ENCODE measurements around the gene MB21D2. TPM values are rescaled to one million over a fixed set of nuclear protein-coding genes. Genes with fewer than 3 reads are reported as not detected.

The MB21D2 gene
- total RNA-seq, 4 donors from 2014 or later: 3.5 to 18.2 (median 5.2) TPM

DNA sequence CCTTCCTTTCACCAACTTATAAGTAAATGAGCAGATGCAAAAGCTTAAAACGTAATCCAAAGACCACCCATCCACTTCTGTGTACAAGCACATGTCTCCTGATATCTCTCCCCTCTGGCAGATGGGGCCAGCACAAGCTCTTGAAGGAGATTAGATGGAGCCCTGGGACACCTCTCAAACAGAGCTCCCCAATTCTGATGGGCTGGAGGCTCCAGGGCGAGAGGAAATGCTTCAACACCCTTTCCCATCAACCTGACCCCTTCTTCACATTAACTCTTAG is 73.2 kb downstream of the MB21D2 start:
- ATAC-seq (ENCODE audit: low FRiP score): no peak
- TF ChIP-seq, protein P1, sequence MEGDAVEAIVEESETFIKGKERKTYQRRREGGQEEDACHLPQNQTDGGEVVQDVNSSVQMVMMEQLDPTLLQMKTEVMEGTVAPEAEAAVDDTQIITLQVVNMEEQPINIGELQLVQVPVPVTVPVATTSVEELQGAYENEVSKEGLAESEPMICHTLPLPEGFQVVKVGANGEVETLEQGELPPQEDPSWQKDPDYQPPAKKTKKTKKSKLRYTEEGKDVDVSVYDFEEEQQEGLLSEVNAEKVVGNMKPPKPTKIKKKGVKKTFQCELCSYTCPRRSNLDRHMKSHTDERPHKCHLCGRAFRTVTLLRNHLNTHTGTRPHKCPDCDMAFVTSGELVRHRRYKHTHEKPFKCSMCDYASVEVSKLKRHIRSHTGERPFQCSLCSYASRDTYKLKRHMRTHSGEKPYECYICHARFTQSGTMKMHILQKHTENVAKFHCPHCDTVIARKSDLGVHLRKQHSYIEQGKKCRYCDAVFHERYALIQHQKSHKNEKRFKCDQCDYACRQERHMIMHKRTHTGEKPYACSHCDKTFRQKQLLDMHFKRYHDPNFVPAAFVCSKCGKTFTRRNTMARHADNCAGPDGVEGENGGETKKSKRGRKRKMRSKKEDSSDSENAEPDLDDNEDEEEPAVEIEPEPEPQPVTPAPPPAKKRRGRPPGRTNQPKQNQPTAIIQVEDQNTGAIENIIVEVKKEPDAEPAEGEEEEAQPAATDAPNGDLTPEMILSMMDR (IDR thresholded peaks at IDR 0.05): no peak

DNA sequence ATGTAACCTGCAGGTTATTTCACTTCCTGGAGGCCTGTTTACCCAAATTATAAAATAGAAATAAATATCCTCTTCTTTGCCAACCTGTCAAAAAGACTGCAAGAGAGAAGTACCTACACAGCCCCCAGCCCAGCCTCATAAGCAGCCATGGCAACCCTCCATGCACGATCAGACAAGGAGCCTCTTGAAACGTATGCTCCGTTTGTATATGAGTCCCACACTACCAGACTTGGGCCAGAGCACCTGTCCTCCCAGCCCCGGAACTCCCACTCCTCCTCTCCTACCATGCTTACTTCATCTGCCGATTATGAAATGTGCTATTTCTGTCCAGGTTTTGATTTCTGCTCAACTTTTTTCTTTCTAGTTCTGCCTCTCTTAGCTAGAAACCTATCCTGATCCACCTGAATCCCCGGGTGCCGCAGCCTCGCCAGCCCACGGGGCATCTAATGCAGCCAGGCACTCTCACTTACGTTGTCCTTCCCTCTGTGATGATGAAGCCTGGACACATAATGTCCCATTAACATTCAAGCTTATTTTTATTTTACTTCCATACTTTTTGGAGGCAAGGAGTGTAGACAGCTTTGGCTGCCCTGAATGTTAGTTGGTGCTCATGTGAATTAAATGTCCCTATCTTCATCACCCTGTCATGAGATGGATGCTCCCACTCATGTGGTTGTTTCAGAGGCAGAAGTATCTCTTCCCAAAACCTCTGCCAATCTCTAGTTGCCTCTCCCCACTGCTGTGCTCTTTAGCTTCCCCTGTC is 73.8 kb downstream of the MB21D2 start:
- DNase-seq (ENCODE audit: low spot score) (no peak), ATAC-seq (ENCODE audit: low FRiP score) (peak; percentile 77)
- TF ChIP-seq, protein P1 (IDR thresholded peaks at IDR 0.05): no peak

More for the DNA sequence above, 73.2 kb downstream of the MB21D2 start:
- no peak for DNase-seq (ENCODE audit: low spot score)

DNA sequence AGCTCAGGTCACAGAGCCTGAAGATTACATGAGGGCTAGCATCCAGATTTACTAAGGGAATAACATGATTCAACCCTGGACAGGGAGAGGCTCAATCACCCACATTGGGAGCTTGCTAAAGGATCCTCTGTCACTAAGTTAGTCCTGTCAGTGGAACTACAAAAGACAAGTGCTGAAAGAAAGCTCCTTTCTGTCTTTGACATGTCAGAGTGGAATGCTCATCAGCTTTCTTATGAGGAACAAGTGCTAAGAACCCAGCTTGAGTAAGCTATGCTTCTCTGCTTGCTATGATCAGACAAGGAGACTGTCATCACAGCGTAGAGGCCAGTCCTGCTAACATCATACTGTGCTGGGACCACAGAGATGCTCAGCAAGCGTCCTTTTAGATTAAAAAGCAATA is 74.5 kb downstream of the MB21D2 start:
- ATAC-seq (ENCODE audit: low FRiP score) (no peak), DNase-seq (ENCODE audit: low spot score) (no peak)
- TF ChIP-seq, protein P1 (IDR thresholded peaks at IDR 0.05): no peak

DNA sequence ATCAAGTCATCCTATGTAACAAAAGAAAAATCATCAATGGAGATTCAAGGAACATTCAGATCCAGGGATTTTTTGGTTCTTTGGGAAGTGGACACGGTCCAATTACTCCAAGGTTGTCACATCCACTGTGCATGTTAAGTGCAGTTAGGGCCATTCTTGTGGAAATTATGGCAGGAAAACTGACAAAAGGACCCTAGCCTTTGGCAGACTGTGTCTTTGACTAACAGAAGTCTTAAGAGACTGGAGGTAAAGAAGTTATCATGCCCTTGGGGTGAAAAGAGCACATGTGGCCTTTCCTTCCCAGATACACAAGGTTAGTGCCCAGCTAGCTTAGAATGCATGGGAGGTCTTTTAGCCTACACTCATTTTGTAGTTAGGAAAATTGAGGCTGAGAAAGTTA is 74.9 kb downstream of the MB21D2 start:
- TF ChIP-seq, protein P1 (IDR thresholded peaks at IDR 0.05): no peak
- ATAC-seq (ENCODE audit: low FRiP score) (no peak), DNase-seq (ENCODE audit: low spot score) (no peak)

DNA sequence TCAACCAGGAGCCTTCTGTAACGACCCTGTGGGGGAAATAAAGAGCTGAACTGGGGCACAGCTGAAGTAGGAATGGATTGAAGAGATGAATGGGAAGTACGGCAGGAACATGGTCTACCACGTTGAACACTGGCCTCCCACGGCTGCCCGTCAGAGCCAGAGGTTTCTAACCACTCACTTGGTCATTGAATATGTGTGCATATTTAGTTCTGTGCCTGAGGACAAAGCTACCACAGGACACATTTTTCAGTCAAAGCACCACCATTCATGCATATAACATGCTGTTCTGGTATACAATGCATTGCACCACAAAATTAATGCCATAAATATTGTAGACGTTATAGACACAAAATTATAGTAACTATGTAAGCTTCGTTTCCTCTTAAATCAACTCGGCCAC is 75.5 kb downstream of the MB21D2 start:
- no peak for DNase-seq (ENCODE audit: low spot score)
- no peak for ATAC-seq (ENCODE audit: low FRiP score)
- TF ChIP-seq, protein P1 (IDR thresholded peaks at IDR 0.05): no peak

DNA sequence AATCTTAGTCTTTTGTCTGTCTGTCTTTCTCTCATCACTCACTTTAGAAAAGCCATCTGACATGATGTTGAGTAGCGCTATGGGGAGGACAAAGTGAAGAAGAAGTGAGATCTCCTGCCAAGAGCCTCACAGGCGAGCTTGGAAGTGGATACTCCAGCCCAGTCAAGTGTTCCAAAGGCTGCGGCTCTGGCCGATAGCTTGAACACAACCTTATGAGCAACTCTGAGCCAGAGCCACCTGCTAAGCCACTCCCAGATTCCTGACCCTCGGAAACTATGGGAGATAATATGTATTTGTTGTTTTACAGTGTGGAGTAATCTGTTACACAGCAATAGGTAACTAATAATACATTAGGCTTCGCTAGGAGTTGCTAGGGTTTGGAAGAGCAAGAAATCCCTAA is 76.2 kb downstream of the MB21D2 start:
- TF ChIP-seq, protein P1 (IDR thresholded peaks at IDR 0.05): no peak
- DNase-seq (ENCODE audit: low spot score) (no peak), ATAC-seq (ENCODE audit: low FRiP score) (no peak)

DNA sequence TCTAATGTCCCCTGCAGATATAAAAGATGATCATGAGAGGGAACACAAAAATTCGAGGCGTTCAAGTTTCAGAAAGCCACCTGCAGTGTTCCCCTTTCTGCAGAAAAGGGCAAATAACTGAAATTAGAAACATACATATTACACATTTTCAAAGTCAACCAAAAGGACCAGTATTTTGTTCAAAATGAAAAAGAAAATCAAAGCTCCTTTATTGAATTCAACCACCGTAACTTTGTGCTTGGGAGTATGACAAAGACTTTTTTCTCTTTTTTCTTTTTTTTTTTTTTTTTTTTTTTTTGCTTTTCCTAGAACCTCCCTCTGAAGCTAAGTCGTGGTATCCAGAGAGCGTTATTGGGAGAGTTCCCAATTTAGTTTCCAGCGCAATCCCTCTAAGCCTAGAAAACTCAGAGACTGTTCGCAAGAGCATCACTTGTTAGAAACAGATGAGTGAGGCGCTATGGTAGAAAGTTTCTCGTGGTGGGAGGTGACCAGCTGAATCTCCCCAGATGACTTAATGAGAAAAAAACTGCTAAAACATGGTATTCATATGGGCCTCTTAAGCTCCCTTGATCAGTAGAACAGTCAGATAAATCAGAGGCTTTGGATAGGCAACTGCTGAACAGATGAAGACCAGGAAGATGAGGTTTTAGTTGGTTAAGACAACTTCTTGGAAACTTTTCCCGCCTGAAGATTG is 77.4 kb downstream of the MB21D2 start:
- no peak for ATAC-seq (ENCODE audit: low FRiP score)
- TF ChIP-seq, protein P1 (IDR thresholded peaks at IDR 0.05): no peak
- no peak for DNase-seq (ENCODE audit: low spot score)

All from omental fat pad (tissue), 4 donors.